WTC11 (cell line): ENCODE results near the gene PRR33. TPM values are rescaled to one million over a fixed set of nuclear protein-coding genes. Genes with fewer than 3 reads are reported as not detected.

ENCODE experiments used
- ATAC-seq: fragments of 200-7000 bp; cut with Tn5 transposase; 2 replicates; pipeline ENCODE4 v1.10.0; 2021; ENCODE audit warnings: mild to moderate bottlenecking, moderate library complexity
- CTCF ChIA-PET: fragments of 300-600 bp; sonication (Branson Sonifier 250); formaldehyde crosslinking; loops from one replicate; lab custom pipeline; 2021; ENCODE audit warnings: antibody characterized with exemption; lab: Charles Lee
- POLR2A ChIA-PET: fragments of 350-600 bp; sonication (Branson Sonifier 250); formaldehyde crosslinking; loops from one replicate; lab custom pipeline; 2021; ENCODE audit warnings: antibody characterized with exemption; lab: Charles Lee
- DNase-seq: peaks from one replicate; pipeline ENCODE4 v3.0.0; 2021; ENCODE audit warnings: low spot score
- H3K27ac Mint-ChIP-seq: 2 replicates; pipeline ENCODE4 v1.8.0; 2021; ENCODE audit warnings: mixed read lengths
- H3K27me3 Mint-ChIP-seq: 2 replicates; pipeline ENCODE4 v1.8.0; 2021; ENCODE audit warnings: low read depth, mild to moderate bottlenecking, moderate library complexity, mixed read lengths
- H3K36me3 Mint-ChIP-seq: 2 replicates; pipeline ENCODE4 v1.8.0; 2021; ENCODE audit warnings: mixed read lengths
- H3K4me1 Mint-ChIP-seq: 2 replicates; pipeline ENCODE4 v1.8.0; 2022; ENCODE audit warnings: mixed read lengths
- H3K4me3 Mint-ChIP-seq: 2 replicates; pipeline ENCODE4 v1.8.0; 2021; ENCODE audit warnings: mild to moderate bottlenecking, moderate library complexity, mixed read lengths
- H3K9me3 Mint-ChIP-seq: 2 replicates; pipeline ENCODE4 v1.8.0; 2021; ENCODE audit warnings: mixed read lengths
- ATF1 ChIP-seq: sonication (generic); formaldehyde crosslinking; IDR thresholded peaks from 2 replicates; pipeline ENCODE4 v1.8.1; 2023; ENCODE audit warnings: mild to moderate bottlenecking, moderate library complexity, missing genetic modification reagents
- ATF2 ChIP-seq: sonication (generic); formaldehyde crosslinking; IDR thresholded peaks from 2 replicates; pipeline ENCODE4 v1.8.1; 2022; ENCODE audit warnings: low read depth, missing genetic modification reagents, borderline replicate concordance
- ATF3 ChIP-seq: sonication (generic); formaldehyde crosslinking; conservative IDR thresholded peaks from 2 replicates; pipeline ENCODE4 v1.8.1; 2022; ENCODE audit warnings: mild to moderate bottlenecking, missing genetic modification reagents
- E2F5 ChIP-seq: sonication (generic); formaldehyde crosslinking; IDR thresholded peaks from 2 replicates; pipeline ENCODE4 v1.8.1; 2022; ENCODE audit warnings: mild to moderate bottlenecking, moderate library complexity, missing genetic modification reagents
- ELF4 ChIP-seq: sonication (generic); formaldehyde crosslinking; IDR thresholded peaks from 2 replicates; pipeline ENCODE4 v1.8.1; 2022; ENCODE audit warnings: low read depth, mild to moderate bottlenecking, moderate library complexity, missing genetic modification reagents
- EMX1 ChIP-seq: fragments of 250-450 bp; sonication (Bioruptor Pico); IDR thresholded peaks from 2 replicates; pipeline ENCODE4 v1.8.0; 2021; ENCODE audit warnings: mild to moderate bottlenecking
- ETV6 ChIP-seq: sonication (generic); formaldehyde crosslinking; IDR thresholded peaks from 2 replicates; pipeline ENCODE4 v1.8.1; 2022; ENCODE audit warnings: mild to moderate bottlenecking, missing genetic modification reagents
- FOXP4 ChIP-seq: sonication (generic); formaldehyde crosslinking; IDR thresholded peaks from 2 replicates; pipeline ENCODE4 v1.8.0; 2022; ENCODE audit warnings: mild to moderate bottlenecking, missing genetic modification reagents
- GRHL2 ChIP-seq: fragments of 250-450 bp; sonication (Bioruptor Pico); IDR thresholded peaks from 2 replicates; pipeline ENCODE4 v1.8.0; 2022; ENCODE audit warnings: mild to moderate bottlenecking, moderate library complexity; ENCODE audit not compliant: insufficient replicate concordance, severe bottlenecking
- GTF2I ChIP-seq: fragments of 250-450 bp; sonication (Bioruptor Pico); conservative IDR thresholded peaks from 2 replicates; pipeline ENCODE4 v1.4.0; 2021; ENCODE audit warnings: mild to moderate bottlenecking
- MAX ChIP-seq: sonication (generic); formaldehyde crosslinking; IDR thresholded peaks from 2 replicates; pipeline ENCODE4 v1.8.0; 2022; ENCODE audit warnings: mild to moderate bottlenecking, missing genetic modification reagents
- NFATC4 ChIP-seq: fragments of 250-450 bp; sonication (Bioruptor Pico); IDR thresholded peaks from 2 replicates; pipeline ENCODE4 v1.9.0; 2021; ENCODE audit warnings: mild to moderate bottlenecking
- NR1H2 ChIP-seq: sonication (generic); formaldehyde crosslinking; IDR thresholded peaks from 2 replicates; pipeline ENCODE4 v1.9.0; 2021; ENCODE audit warnings: mild to moderate bottlenecking, moderate library complexity, missing genetic modification reagents
- NR3C1 ChIP-seq: sonication (generic); formaldehyde crosslinking; conservative IDR thresholded peaks from 2 replicates; pipeline ENCODE4 v1.8.1; 2023; ENCODE audit warnings: low read depth, mild to moderate bottlenecking, missing genetic modification reagents
- OVOL2 ChIP-seq: fragments of 250-450 bp; sonication (Bioruptor Pico); IDR thresholded peaks from 2 replicates; pipeline ENCODE4 v1.9.0; 2021; ENCODE audit warnings: mild to moderate bottlenecking, borderline replicate concordance
- PREB ChIP-seq: sonication (generic); formaldehyde crosslinking; IDR thresholded peaks from 2 replicates; pipeline ENCODE4 v1.8.1; 2022; ENCODE audit warnings: mild to moderate bottlenecking, missing genetic modification reagents, moderate library complexity, borderline replicate concordance
- RELA ChIP-seq: sonication (generic); formaldehyde crosslinking; IDR thresholded peaks from 2 replicates; pipeline ENCODE4 v1.8.1; 2022; ENCODE audit warnings: missing genetic modification reagents, mild to moderate bottlenecking, borderline replicate concordance
- SMAD4 ChIP-seq: sonication (generic); formaldehyde crosslinking; IDR thresholded peaks from 2 replicates; pipeline ENCODE4 v1.8.0; 2022; ENCODE audit warnings: mild to moderate bottlenecking, missing genetic modification reagents
- TEAD1 ChIP-seq: sonication (generic); formaldehyde crosslinking; IDR thresholded peaks from 2 replicates; pipeline ENCODE4 v1.8.0; 2022; ENCODE audit warnings: mild to moderate bottlenecking, missing genetic modification reagents
- USF1 ChIP-seq: sonication (generic); formaldehyde crosslinking; IDR thresholded peaks from 2 replicates; pipeline ENCODE4 v1.8.0; 2022; ENCODE audit warnings: mild to moderate bottlenecking, missing genetic modification reagents
- ZNF121 ChIP-seq: sonication (generic); formaldehyde crosslinking; IDR thresholded peaks from 2 replicates; pipeline ENCODE4 v1.8.0; 2023; ENCODE audit warnings: missing genetic modification reagents
- ZNF263 ChIP-seq: sonication (generic); formaldehyde crosslinking; IDR thresholded peaks from 2 replicates; pipeline ENCODE4 v1.8.1; 2022; ENCODE audit warnings: low read depth, mild to moderate bottlenecking, moderate library complexity, missing genetic modification reagents
- ZNF423 ChIP-seq: fragments of 250-450 bp; sonication (Bioruptor Pico); IDR thresholded peaks from 2 replicates; pipeline ENCODE4 v2.1.2; 2022; ENCODE audit warnings: mild to moderate bottlenecking, moderate library complexity
- total RNA-seq: library from RNA; stranded (reverse); gene quantifications from 3 replicates; pipeline ENCODE4 v1.2.3, GENCODE V29; 2021

PRR33 gene
- total RNA-seq, 1 experiment from 2014 or later = not detected

GRCh38 chr11:1871531-1871930 lies 20.2 kb downstream of the PRR33 start:
- ChIA-PET CTCF (interaction anchor here (1.5 to 3.0 kb wide), 4 partner anchors 11 to 279 kb away, joined by 3 to 18 read pairs (median 12); no protein-coding TSS in a partner anchor), POLR2A (no interaction called here)
- H3K27me3 Mint-ChIP-seq = no peaks in the 10 kb centered on the region

GRCh38 chr11:1870721-1871466 lies 20.8 kb downstream of the PRR33 start:
- DNase-seq (no peak), ATAC-seq (no peak)

More at GRCh38 chr11:1871531-1871930, 20.2 kb downstream of the PRR33 start:
- no peak for ATAC-seq
- no peak overlapping the region for H3K4me3 Mint-ChIP-seq
- no peaks in the 10 kb centered on the region for H3K9me3 Mint-ChIP-seq
- H3K36me3 Mint-ChIP-seq = no peaks in the 10 kb centered on the region
- H3K4me1 Mint-ChIP-seq = peaks cover 2% of the 10 kb centered on the region; the same call in 1 of the 2 replicates
- no peak for TF ChIP-seq ZNF423 (CRISPR knock-in tag)
- TF ChIP-seq FOXP4 (CRISPR knock-in tag) = no peak
- TF ChIP-seq NR1H2 (CRISPR knock-in tag) = no peak
- no peak for TF ChIP-seq GRHL2 (CRISPR knock-in tag)
- TF ChIP-seq OVOL2 (CRISPR knock-in tag) = no peak
- TF ChIP-seq MAX (CRISPR knock-in tag) = no peak
- TF ChIP-seq ELF4 (CRISPR knock-in tag) = no peak
- DNase-seq = no peak
- no peak overlapping the region for H3K27ac Mint-ChIP-seq

More at GRCh38 chr11:1870721-1871466, 20.8 kb downstream of the PRR33 start:
- CTCF ChIA-PET = interaction anchor here (0.9 to 3.0 kb wide), 9 partner anchors 12 to 280 kb away, joined by 3 to 18 read pairs (median 5); no protein-coding TSS in a partner anchor
- H3K9me3 Mint-ChIP-seq = no peaks in the 10 kb centered on the region
- no peak overlapping the region for H3K27ac Mint-ChIP-seq
- H3K4me1 Mint-ChIP-seq = no peaks in the 10 kb centered on the region; the same call in 1 of the 2 replicates
- no peaks in the 10 kb centered on the region for H3K27me3 Mint-ChIP-seq
- no peak overlapping the region for H3K4me3 Mint-ChIP-seq
- no peaks in the 10 kb centered on the region for H3K36me3 Mint-ChIP-seq
- TF ChIP-seq RELA (CRISPR knock-in tag) (no peak), NR3C1 (CRISPR knock-in tag) (no peak), ETV6 (no peak), USF1 (no peak), ATF1 (CRISPR knock-in tag) (no peak), TEAD1 (no peak), ZNF121 (CRISPR knock-in tag) (no peak), ZNF423 (CRISPR knock-in tag) (no peak), NFATC4 (CRISPR knock-in tag) (no peak), GTF2I (CRISPR knock-in tag) (no peak), ATF2 (CRISPR knock-in tag) (no peak), ATF3 (no peak), PREB (CRISPR knock-in tag) (no peak), SMAD4 (CRISPR knock-in tag) (no peak), E2F5 (no peak), EMX1 (CRISPR knock-in tag) (no peak), ZNF263 (CRISPR knock-in tag) (no peak), NR1H2 (CRISPR knock-in tag) (no peak)
- TF ChIP-seq, all 79 proteins: peak for 0
- POLR2A ChIA-PET = no interaction called here
